ENCODE data around the gene MLLT3.

The MLLT3 gene

DNA sequence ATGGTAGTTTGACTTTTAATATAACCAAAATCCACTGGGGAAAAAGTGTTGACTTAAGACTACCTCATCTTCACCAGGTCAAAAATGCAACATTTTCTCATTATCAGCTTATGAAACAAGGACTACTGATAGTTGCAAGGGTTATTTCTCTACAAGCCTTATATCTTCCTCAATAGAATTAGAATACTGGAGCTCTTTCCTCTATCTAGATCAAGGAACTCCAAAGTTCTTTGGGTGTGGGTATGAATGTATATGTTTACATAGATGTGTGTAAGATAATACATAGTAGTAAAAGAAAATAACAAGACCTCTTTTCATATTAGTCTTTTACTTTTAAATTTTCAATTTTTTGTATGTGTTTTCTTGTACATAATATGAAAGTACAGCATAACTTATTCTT is 244.5 kb downstream of the MLLT3 start:
- no peak for DNase-seq (ENCODE audit: low read depth)

DNA sequence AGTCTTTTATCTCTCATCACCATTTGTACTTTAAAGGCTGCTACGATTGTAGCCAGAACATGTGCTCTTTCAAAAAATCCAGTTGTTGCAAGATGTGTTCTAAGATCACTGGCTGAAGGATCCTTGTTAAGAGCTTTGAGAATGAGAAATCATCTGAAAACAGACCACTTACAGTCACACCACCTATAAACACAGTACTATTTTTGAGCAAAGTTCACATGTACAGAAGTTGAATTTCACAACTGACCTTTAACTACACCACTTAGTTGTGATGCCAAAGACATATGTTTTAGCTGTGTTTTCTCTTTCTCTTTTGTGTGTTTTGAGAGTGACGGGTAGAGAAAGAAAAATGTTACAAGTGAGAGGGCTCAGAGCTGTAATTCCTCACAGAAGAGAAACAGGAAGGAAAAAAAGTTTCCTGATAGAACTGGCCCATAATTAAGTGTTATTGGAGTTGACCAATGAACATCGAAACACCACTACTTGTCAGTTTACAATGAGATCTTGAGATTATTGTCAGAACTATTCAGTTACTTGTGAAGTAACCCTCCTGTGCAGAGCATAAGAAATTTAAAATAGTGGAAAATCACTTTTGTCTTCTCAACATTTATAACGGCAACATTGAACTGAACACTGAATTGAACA is 245.4 kb downstream of the MLLT3 start:
- no peak for DNase-seq (ENCODE audit: low read depth)

GRCh38 chr9:20376042-20376441 is 246.3 kb downstream of the MLLT3 start:
- DNase-seq (ENCODE audit: low read depth): no peak

- no peak for DNase-seq (ENCODE audit: low read depth)
Measured at GRCh38 chr9:20373263-20373662, 249.0 kb downstream of the MLLT3 start.

DNA sequence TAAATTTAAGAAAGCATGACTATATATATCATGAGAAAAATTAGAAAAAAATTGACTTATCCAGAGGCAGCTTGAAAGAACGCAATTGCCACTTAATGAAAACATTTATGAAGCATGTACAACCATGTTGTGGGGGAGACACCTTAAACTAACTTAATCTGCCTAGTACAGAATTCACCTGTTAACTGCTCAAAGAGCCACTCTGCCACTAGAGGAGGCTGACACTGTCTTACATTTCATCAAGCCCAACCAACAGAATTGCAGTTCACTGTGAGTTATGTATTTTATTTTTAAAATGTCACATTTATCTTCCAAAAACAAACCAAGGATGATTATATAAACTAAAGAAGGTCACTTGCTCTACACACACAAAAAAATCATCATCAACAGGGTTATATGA is 252.9 kb downstream of the MLLT3 start:
- no peak for DNase-seq (ENCODE audit: low read depth)

DNA sequence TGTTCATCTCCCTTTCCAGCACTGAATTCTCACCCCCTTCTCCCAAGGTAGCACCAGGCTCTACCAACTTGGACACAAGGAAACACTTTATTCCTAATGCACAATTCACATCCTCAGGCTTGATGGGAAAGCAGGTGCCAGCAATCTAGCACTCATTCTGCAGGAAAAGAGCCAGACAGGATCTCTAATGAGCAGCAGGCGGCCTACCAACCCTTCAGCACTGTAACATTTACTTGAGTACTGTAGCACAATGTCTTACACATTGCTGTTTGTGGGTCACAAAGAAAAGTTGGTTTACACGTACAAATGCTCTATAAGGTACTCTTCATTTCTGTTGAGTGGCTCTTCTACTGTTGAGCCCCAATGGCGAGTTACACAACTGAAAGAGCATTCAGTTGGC is 254.4 kb downstream of the MLLT3 start:
- DNase-seq (ENCODE audit: low read depth): no peak

GRCh38 chr9:20364959-20365358 is 257.3 kb downstream of the MLLT3 start:
- no peak for DNase-seq (ENCODE audit: low read depth)

- DNase-seq (ENCODE audit: low read depth): no peak
Measured at GRCh38 chr9:20363233-20363632, 259.1 kb downstream of the MLLT3 start.

DNA sequence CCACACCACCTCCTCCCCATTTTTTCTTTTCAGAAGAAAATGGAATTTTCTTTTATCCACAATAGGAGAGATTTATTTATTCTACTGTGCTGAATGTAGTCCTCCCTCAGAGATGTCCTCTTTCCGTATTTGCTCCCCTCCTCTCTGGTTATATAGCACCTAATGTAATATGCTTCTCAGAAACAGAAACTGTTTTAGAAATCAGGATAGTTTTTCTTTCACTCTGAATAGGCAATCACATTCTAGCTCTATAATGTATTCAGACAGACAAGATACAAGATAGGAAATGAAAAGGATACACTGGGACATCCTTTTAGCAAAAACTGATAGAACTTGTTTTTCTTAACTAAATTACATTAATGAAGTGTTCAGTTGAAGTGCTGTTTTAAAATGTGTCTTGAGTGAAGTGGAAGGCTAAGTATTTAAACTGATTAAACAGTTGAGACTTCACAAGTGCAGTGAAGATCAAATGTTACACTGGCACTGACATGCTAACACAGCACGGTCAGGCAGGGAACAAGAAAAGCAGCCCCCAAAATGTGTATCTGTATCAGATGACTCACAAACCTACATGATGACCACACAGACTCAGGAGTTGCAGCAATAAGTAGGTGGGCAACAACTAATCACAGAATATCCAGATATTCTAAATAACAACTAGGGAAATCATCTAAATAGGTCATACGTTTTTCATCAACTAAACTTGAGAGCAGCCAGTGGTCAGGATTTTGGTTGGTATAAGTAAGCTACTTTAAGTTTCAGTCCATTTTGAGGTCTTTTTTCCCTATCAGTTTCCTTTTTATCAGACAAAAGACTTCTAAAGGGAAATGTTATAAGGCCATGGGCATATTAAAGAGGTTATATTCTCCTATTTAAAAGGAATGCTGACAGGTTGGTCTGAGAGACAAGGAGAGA is 260.4 kb downstream of the MLLT3 start:
- no peak for DNase-seq (ENCODE audit: low read depth)

- no peak for DNase-seq (ENCODE audit: low read depth)
Measured at GRCh38 chr9:20361229-20361628, 261.1 kb downstream of the MLLT3 start.

DNA sequence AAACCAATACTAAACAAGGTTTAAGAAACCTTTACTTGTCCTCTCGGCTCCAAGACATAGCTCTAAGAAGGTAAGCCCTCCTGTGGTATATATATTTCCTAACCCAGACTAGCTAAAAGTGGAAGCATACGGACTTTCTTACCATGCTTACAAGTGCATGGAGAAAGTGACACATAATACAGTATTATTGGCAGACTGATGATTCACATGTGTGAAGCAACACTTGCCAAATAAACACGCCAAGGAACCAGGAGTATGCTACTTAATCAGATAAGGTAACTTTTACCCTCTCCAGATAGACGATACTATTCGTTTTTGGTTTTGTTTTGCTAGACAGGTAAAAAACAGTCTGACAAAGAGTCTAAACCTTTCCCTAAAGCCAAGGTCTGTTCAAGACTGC is 264.1 kb downstream of the MLLT3 start:
- no peak for DNase-seq (ENCODE audit: low read depth)

DNA sequence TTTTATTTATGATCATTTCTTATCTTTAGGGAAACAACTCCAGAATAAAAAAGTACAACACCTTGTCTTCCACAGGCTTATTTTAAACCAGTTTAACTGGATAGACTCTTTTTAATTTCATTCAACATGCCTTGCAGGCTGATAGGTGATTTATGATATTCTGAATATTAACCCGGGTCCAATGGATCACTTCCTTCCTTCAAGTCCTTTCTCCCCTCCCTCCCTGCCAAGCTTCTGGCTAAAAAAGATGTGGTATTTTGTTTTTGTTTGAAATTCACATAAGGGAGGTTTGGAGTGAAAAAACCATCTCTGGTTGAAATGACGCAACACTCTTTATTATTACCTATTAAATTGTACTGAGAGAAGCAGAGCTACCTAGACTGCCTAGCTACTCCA is 265.3 kb downstream of the MLLT3 start:
- no peak for DNase-seq (ENCODE audit: low read depth)

DNA sequence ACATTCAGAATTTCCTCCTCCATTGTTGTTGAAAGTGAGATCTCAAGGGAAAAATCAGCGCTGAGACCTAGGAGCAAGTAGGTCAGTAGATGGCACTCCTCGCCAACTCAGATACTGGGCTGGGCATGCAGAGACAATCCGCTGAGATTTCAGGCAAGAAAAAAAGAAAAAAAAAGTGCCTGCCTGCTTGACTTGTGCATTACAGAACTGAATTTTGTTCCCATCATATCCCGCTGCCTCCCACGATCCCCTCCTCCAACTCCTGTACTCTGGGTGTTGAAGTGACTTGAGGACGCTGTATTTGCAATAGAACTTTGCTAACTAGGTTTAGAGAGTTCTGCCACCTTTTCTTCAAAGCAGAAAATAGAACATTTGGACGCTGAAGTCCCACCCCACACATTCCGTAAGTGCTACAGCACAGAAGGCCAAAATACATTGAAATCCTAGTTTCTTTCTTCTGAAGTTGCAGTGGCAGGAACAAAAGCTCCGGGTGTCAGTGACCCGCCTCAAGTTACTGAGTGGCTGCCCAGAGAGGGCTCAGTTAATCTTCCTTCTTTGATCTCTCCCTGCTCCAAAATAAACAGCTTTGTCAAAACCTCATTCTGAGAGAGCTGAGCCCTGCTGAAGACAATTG is 265.8 kb downstream of the MLLT3 start:
- DNase-seq (ENCODE audit: low read depth): peak; percentile 17

GRCh38 chr9:20355022-20355421 is 267.3 kb downstream of the MLLT3 start:
- DNase-seq (ENCODE audit: low read depth): no peak

- DNase-seq (ENCODE audit: low read depth): no peak
Measured at GRCh38 chr9:20353931-20354652, 268.2 kb downstream of the MLLT3 start.

- DNase-seq (ENCODE audit: low read depth): no peak
Measured at GRCh38 chr9:20353524-20353923, 268.8 kb downstream of the MLLT3 start.

- no peak for DNase-seq (ENCODE audit: low read depth)
Measured at GRCh38 chr9:20352591-20352990, 269.7 kb downstream of the MLLT3 start.

DNA sequence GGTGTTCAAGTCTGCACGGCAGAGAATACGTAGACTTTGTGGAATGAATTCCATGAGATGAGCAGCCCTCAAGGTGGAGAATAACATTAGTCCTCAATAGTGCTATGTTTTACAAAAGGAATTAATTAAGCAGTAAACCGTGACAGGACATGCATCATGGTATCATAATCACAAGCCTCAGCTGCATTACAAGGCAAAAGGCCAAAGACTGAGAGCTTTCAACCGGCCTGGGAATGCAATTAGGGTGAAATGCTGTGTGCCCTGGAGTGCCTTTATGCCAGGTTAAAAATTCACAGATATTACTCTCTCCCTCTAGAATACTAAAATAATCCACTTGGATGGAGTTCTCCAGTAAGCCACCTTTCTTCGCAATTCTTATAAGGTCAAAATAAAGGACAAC is 270.6 kb downstream of the MLLT3 start:
- no peak for DNase-seq (ENCODE audit: low read depth)

- DNase-seq (ENCODE audit: low read depth): no peak
Measured at GRCh38 chr9:20349568-20349967, 272.7 kb downstream of the MLLT3 start.

- DNase-seq (ENCODE audit: low read depth): no peak
Measured at GRCh38 chr9:20343325-20343724, 279.0 kb downstream of the MLLT3 start.

- no peak for DNase-seq (ENCODE audit: low read depth)
Measured at GRCh38 chr9:20340511-20340861, 281.8 kb downstream of the MLLT3 start.

DNA sequence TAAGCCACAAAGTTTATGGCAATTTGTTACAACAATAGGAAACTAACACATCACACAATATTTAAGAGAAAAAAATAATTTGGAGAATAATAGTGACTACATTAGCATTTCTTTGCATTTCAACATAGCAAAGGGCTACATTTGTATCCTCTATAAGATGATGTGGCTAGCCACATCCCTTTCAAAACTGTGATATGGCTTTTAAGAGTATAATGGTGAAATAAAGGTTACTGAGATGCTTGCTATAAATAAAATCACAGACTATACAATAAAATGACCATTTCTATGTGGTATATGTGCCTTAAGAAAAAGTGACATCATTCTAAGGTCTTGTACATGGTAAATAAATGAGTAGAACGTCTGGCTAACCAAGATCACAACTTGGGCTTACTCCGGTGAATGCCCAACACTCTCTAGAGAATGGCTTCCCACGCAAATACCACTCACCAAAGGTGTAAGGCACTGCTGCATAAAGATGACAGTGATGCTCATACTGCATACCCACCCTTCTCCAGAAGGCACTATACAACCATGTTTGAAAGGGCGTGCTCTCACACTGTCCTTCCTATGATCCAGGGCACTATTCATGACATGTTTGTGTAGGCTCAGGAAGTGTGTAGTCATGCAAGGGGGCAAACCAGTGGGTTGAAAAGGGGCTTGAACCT is 286.5 kb downstream of the MLLT3 start:
- DNase-seq (ENCODE audit: low read depth): no peak
